GM18909 (cell line): ENCODE measurements around the gene MATN4.

Experiments used
- ATAC-seq: cut with Tn5 transposase; IDR thresholded peaks from one replicate; pipeline ENCODE4 v1.9.1; 2021; ENCODE audit warnings: mild to moderate bottlenecking; ENCODE audit not compliant: unreplicated experiment, poor library complexity

The MATN4 gene

DNA sequence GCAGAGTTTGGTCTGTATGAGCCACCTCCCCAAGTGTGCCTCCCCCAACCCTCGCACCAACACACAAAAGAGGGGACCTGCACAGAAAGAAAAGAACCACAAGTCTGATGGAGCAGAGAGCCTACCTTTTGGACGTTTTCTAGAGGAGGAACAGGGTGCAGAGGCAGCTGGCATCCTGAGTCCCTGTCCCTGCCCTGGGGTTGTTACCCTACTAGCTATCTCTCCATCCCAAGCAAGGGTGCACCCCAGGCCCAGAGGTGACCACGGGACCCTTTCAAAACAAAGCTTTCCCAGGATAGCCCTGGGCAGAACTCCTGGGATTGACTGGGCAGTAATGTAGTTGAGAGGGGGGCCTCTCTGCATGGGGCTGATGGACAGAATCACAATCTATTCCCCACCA lies 9.7 kb upstream of the MATN4 start:
- ATAC-seq = no peak

- no peak for ATAC-seq
Measured at GRCh38 chr20:45316150-45317080, 8.3 kb upstream of the MATN4 start.

DNA sequence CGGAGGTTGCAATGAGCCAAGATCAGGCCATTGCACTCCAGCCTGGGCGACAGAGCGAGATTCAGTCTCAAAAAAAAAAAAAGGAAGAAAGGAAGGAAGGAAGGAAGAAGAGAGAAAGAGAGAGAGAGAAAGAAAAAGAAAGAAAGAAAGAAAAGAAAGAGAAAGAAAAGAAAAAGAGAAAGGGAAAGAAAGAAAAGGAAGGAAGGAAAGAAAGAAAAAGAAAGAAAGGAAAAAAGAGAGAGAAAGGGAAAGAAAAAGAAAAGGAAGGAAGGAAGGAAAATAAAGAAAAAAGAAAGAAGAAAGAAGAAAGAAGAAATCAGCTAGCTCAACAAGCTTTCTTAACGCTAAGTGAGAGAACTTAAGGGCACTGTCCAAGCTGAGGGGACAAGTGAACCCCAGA lies 7.6 kb upstream of the MATN4 start:
- ATAC-seq = no peak

GRCh38 chr20:45313943-45314342 lies 5.8 kb upstream of the MATN4 start:
- ATAC-seq = no peak

DNA sequence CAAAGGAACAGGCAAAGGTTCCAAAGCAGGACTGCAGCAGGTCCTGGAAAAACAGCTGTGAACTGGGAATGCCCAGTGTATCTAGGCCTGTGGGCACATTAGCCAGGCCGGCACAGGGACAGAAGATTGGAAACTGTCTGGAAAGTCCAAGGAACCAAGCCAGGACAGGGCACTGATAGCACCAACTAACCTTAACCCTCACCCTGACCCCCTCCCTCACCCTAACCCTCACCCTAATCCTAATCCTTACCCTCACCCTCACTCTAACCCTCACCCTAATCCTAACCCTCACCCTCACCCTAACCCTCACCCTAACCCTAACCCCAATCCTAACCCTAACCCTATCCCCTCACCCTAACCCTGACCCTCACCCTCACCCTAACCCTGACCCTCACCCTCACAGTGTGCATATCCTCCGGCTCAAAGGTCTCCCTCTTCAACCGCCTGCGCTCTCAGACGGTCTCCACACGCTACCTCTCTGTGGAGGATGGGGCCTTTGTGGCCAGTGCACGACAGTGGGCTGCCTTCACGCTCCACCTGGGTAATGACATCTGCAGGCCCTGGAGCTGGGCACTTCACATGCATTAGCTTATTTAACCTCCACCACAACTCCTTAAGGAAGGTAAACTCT lies 5.1 kb upstream of the MATN4 start:
- ATAC-seq = no peak

DNA sequence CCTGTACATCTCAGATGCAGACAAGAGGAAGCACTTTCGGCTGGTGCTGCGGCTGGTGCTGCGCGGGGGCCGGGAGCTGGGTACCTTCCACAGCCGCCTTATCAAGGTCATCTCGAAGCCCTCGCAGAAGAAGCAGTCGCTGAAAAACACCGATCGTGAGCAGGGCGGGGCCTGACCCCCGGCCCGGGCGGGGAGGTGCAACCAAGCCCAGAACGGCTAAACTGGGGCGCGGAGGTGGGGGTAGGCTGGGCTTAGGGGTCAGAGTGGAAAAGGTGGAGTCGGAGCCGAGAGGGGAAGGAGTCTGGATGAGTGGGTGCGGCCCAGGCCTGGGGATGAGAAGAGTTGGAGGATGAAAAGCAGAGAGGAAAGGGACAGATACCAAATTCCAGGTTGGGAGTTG lies 4.1 kb upstream of the MATN4 start:
- ATAC-seq = no peak

- no peak for ATAC-seq
Measured at GRCh38 chr20:45311589-45312211, 3.6 kb upstream of the MATN4 start.

- ATAC-seq = no peak
Measured at GRCh38 chr20:45309075-45309474, 976 bp upstream of the MATN4 start.

DNA sequence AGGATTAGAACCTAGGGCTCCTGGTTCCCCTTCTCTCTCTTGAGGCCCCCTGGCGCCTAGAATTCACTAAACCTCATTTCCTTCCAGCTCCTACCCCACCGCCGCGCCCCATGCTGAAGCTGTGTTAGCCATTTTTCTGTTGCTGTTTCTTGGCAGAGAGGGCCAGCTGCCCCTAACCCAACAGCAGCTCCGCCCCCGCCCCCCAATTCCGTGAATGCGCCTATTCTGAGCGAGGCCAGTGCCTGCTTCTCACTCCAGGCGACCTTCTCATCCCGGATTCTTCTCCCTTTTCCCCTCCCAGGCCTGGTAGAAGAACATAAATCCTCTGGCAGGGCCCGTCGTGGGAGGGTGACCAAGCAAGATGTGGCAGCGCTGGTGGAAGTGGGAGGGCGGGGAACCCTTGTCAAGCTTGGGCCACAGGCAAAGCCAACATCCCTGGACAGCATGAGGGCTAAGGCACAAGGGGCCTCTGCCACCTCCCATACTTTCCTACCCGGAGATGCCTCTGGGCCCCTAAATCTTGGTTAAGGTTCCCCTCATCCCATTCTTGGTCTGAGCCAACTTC lies 941 bp downstream of the MATN4 start:
- ATAC-seq = no peak

GRCh38 chr20:45306431-45306982 lies 1.6 kb downstream of the MATN4 start, which contains the start of gene RBPJL:
Gene RBPJL, plus strand, starts transcription at chr20:45306840. Its CDS starts 83 bp downstream, at chr20:45306923.
- no peak for ATAC-seq

DNA sequence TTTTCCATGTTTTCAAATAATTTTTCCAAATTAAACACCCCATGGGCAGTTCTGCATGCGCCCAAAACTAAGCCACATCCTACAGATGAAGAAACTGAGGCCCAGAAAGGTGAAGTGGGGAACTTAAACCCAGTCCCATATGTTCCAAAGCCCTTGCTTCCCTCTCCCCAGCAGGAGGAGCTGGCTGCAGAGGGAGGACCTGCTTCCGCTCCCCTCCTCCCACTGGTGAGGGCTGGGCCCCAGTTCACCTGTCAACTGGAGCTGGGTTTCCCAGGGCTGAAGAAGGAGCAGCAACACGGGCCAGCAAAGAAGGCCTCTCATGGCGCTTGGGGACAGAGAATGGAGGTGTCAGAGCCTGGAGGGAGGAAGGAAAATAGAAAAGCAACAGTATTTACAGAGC lies 2.8 kb downstream of the MATN4 start:
- ATAC-seq = no peak

- no peak for ATAC-seq
Measured at GRCh38 chr20:45304464-45304999, 3.6 kb downstream of the MATN4 start.

GRCh38 chr20:45303586-45304463 lies 4.3 kb downstream of the MATN4 start:
- no peak for ATAC-seq

- ATAC-seq = no peak
Measured at GRCh38 chr20:45301824-45302271, 6.3 kb downstream of the MATN4 start.

GRCh38 chr20:45300961-45301360 lies 7.1 kb downstream of the MATN4 start:
- ATAC-seq = no peak

- no peak for ATAC-seq
Measured at GRCh38 chr20:45299786-45300185, 8.3 kb downstream of the MATN4 start.

- ATAC-seq = no peak
Measured at GRCh38 chr20:45297786-45298497, 10.2 kb downstream of the MATN4 start.

GRCh38 chr20:45294659-45295058 lies 13.4 kb downstream of the MATN4 start:
- no peak for ATAC-seq

DNA sequence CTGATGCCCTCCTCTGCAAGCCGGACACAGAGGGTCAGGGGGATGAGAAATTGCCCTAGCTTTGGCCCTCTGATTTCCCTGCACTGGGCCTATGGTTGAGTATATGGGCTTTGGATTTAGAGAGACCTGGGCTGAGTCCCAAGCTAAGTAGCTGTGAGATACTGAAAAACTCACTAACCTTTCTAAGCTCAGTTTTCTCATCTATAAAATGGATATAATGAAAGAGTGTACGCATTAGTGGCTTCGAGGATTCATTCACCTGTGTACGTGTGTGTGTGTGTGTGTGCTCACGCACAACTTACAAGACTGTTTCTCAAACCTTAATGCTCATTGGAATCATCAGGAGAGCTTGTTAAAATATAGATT lies 14.1 kb downstream of the MATN4 start:
- no peak for ATAC-seq
